ENCODE data around the gene ADAMTS19.
"Not testable (repeated sequence)": the region's sequence is repeated elsewhere in the genome, so short reads cannot be mapped to it uniquely, and the experiment has no call there.

ADAMTS19 gene

DNA sequence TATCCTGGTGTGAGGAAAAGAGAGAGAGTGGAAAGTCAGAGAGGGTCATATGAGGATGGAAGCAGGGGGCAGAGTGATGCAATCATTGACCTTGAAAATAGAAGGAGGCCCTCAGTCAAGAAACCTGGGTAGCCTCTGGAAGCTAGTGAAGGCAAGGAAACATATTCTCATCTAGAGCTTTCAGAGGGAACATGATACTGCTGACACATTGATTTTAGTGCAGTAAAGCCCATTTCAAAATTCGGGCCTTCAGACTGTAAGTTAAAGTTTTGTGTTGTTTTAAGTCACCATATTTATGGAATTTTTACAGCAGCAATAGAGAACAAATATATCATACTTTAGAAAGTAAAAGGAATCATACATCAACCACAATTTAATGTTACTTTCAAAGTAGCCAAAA, 87.0 kb downstream of the ADAMTS19 start:
- DNase-seq (ENCODE audit: low read depth in 2 of 2) = no peak
- H3K4me3 ChIP-seq (replicated peaks in 1 of 2; ENCODE audit: low read depth in 2 of 2, low read length in 2 of 2) = no peak overlapping the region

DNA sequence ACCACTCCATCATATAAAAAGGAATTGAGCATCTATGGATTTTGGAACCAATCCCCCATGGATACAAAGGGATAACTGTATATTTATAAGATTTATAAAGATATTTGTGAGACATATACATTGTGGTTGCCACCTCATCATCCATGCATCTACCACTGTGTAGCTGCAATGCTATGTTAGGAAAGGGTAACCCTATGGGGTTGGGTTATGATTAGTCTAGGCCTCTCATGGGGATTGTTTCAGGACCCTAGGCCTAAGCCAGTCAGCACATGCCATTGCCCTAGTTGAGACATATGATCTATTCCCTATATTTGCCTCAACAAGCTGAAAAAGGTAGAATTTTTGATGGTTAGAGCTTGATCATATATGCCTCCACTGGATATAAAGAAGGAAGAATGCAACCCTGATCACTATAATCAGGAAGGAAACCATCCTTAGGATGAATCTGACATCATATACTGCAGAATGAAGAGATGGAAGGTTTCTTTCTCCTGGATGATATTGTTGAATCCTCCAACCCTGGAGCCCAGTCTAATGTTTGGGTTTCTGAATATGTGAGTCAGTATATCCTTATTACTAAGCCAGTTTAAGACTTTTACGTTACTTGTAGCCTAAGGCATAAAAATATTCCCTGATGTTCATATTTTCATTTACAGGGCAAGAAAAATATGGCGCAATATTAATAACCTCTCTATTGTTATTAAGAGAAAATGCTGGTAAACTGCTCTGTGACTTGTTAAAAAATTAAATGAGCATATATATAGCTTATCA, 94.2 kb downstream of the ADAMTS19 start:
- no peak overlapping the region for H3K4me3 ChIP-seq (replicated peaks in 1 of 2; ENCODE audit: low read depth in 2 of 2, low read length in 2 of 2)
- DNase-seq (ENCODE audit: low read depth in 2 of 2) = no peak
- TF ChIP-seq, protein P1, sequence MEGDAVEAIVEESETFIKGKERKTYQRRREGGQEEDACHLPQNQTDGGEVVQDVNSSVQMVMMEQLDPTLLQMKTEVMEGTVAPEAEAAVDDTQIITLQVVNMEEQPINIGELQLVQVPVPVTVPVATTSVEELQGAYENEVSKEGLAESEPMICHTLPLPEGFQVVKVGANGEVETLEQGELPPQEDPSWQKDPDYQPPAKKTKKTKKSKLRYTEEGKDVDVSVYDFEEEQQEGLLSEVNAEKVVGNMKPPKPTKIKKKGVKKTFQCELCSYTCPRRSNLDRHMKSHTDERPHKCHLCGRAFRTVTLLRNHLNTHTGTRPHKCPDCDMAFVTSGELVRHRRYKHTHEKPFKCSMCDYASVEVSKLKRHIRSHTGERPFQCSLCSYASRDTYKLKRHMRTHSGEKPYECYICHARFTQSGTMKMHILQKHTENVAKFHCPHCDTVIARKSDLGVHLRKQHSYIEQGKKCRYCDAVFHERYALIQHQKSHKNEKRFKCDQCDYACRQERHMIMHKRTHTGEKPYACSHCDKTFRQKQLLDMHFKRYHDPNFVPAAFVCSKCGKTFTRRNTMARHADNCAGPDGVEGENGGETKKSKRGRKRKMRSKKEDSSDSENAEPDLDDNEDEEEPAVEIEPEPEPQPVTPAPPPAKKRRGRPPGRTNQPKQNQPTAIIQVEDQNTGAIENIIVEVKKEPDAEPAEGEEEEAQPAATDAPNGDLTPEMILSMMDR (IDR thresholded peaks at IDR 0.05; ENCODE audit: low read depth, low read length) = no peak

More for the DNA sequence above, 87.0 kb downstream of the ADAMTS19 start:
- TF ChIP-seq, protein P1 (IDR thresholded peaks at IDR 0.05; ENCODE audit: low read depth, low read length) = no peak

DNA sequence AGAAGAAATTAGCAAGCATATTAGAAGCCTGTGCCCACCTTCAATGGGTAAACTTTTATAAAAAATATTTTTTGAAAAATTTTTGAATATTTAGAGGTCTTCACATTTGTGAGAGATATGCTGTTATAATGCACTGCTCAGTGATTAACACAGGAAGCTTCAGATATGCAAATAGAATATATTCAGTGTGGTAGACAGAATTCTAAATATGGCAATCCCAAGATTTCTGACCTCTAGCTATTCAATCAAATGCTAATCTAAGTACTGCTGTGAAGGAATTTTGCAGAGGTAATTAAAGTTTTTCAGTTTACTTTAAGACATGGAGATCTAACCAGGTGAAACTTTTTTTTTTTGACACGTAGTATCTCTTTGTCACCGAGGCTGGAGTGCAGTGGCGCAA, 103.5 kb downstream of the ADAMTS19 start:
- no peak overlapping the region for H3K4me3 ChIP-seq (replicated peaks in 1 of 2; ENCODE audit: low read depth in 2 of 2, low read length in 2 of 2)
- TF ChIP-seq, protein P1 (IDR thresholded peaks at IDR 0.05; ENCODE audit: low read depth, low read length) = no peak
- no peak for DNase-seq (ENCODE audit: low read depth in 2 of 2)

DNA sequence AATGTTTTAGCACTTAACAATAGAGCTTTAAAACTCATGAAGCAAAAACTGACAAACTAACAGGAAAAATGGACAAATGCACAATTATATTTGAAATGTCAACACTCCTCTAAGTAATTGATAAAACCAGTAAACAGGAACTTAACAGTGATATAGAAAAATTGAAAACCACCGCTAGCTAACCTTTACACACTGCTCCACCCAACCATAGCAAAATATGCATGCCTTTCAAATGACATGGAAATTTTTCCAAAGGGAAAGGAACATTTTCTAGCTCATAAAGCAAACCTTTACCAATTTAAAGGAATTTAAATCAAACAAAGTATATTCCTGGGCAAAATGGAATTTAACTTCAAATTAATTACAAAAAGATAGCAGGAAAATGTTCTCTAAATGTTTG, 109.2 kb downstream of the ADAMTS19 start:
- TF ChIP-seq, protein P1 (IDR thresholded peaks at IDR 0.05; ENCODE audit: low read depth, low read length) = no peak
- H3K4me3 ChIP-seq (replicated peaks in 1 of 2; ENCODE audit: low read depth in 2 of 2, low read length in 2 of 2) = no peak overlapping the region
- no peak for DNase-seq (ENCODE audit: low read depth in 2 of 2)

DNA sequence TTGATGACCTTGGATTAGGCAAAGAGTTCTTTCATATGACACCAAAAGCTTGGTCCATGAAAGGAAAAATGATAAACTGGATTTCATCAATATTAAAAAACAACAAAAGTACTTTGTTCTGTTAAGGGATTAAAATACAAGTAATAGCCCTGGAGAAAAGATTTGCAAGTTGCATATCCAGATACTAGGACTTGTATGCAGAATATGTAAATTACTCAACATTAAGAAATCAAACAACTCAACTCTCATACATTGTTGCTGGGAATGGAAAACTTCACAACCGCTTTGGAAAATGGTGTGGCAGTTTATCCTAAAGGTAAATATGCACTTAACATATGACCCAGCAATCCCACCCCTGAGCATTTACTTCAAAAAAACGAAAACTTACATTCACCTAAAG, 112.0 kb downstream of the ADAMTS19 start:
- DNase-seq (ENCODE audit: low read depth in 2 of 2) = no peak
- H3K4me3 ChIP-seq (replicated peaks in 1 of 2; ENCODE audit: low read depth in 2 of 2, low read length in 2 of 2) = no peak overlapping the region
- TF ChIP-seq, protein P1 (IDR thresholded peaks at IDR 0.05; ENCODE audit: low read depth, low read length) = no peak

DNA sequence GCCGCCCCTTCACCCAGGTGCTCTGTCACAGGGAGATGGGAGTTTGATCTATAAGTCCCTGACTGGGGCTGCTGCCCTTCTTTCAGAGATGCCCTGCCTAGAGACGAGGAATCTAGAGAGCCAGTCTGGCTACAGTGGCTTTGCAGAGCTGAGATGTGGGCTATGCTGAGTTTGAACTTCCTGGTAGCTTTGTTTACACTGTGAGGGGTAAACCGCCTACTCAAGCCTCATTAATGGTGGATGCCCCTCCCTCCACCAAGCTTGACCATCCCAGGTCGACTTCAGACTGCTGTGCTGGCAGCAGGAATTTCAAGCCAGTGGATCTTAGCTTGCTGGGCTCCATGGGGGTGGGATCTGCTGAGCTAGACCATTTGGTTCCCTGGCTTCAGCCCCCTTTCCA, 124.4 kb downstream of the ADAMTS19 start:
- DNase-seq (ENCODE audit: low read depth in 2 of 2); H3K4me3 ChIP-seq (replicated peaks in 1 of 2; ENCODE audit: low read depth in 2 of 2, low read length in 2 of 2): not testable (repeated sequence)

DNA sequence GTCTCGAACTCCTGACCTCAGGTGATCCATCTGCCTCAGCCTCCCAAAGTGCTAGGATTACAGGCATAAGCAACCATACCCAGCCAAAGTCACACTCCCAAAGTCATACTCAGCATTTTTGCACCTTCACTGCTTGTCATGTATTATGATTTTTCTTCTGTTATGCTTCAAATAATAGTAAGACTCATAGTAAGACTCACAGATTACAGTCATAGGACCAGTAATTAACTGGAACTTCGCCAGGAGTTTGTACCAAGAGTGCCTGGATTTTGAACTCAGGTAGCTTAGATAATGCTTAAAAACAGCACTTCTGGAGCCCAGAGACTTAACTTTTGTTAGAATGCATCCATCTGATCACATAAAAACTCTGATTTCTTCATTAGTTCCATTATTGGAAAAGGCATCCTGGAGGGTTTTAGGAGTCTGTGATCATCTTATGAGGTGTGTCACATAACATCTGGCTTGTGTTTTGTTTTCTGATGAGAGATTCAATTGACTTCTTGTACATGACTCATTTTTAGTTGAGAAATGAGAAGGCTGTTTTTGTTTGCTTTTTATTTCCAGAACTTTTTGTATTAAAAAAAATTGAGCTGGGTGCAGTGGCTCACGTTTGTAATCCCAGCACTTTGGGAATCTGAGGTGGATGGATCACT, 131.5 kb downstream of the ADAMTS19 start:
- H3K4me3 ChIP-seq (replicated peaks in 1 of 2; ENCODE audit: low read depth in 2 of 2, low read length in 2 of 2) = no peak overlapping the region
- peak in 1 of 2 donors; percentile 59 for DNase-seq (ENCODE audit: low read depth in 2 of 2)
- TF ChIP-seq, protein P1 (IDR thresholded peaks at IDR 0.05; ENCODE audit: low read depth, low read length) = no peak

Measured in cardiac fibroblast (primary cell).